K562 (cell line): ENCODE data around the gene FAM174C. TPM values are rescaled to one million over a fixed set of nuclear protein-coding genes. Genes with fewer than 3 reads are reported as not detected.
A peak's percentile ranks its signal among the peaks of the same experiment; 100 is the strongest.

Experiments used
- BRF2 ChIP-seq: IDR thresholded peaks from 3 replicates; pipeline ENCODE4 v1.6.1; 2011; ENCODE audit warnings: borderline replicate concordance, mild to moderate bottlenecking; ENCODE audit not compliant: insufficient read length, insufficient read depth
- CREBBP ChIP-seq: IDR thresholded peaks from one replicate; pipeline ENCODE4 v1.6.1; 2012; ENCODE audit warnings: low read depth, mild to moderate bottlenecking, control low read depth, inconsistent platforms, low read length
- FOXJ3 ChIP-seq: sonication (generic); formaldehyde crosslinking; IDR thresholded peaks from 2 replicates; pipeline ENCODE4 v1.4.0; 2020; ENCODE audit warnings: mild to moderate bottlenecking, missing genetic modification reagents
- HDAC3 ChIP-seq: fragments of 450-650 bp; IDR thresholded peaks from 2 replicates; pipeline ENCODE4 v1.6.1; 2018; ENCODE audit warnings: borderline replicate concordance, mild to moderate bottlenecking, moderate library complexity; ENCODE audit not compliant: partially characterized antibody
- MAX ChIP-seq: sonication (generic); formaldehyde crosslinking; IDR thresholded peaks from 2 replicates; pipeline ENCODE4 v1.9.0; 2022; ENCODE audit warnings: mild to moderate bottlenecking, missing genetic modification reagents
- POLR2H ChIP-seq: IDR thresholded peaks from 2 replicates; pipeline ENCODE4 v1.6.1; 2016; ENCODE audit warnings: missing genetic modification characterization, low read depth, mild to moderate bottlenecking, control low read depth, missing compliant biosample characterization, moderate library complexity
- TEAD4 ChIP-seq, 2 experiments: sonication (generic) in 1 of 2; formaldehyde crosslinking in 1 of 2; IDR thresholded peaks; 2 replicates each; pipeline versions ENCODE4 v1.6.1 to v1.8.0; 2012 to 2022; ENCODE audit warnings: borderline replicate concordance in 1 of 2, inconsistent platforms in 1 of 2, low read length in 1 of 2, mild to moderate bottlenecking in 1 of 2, missing genetic modification reagents in 1 of 2
- TOE1 ChIP-seq, 2 experiments: fragments of 450-650 bp in 1 of 2; sonication (generic) in 1 of 2; formaldehyde crosslinking in 1 of 2; IDR thresholded peaks; 2 replicates each; pipeline versions ENCODE4 v1.7.1 to v1.8.0; 2016 to 2022; ENCODE audit warnings: borderline replicate concordance in 2 of 2, mild to moderate bottlenecking in 2 of 2, antibody characterized with exemption in 1 of 2, inconsistent platforms in 1 of 2, low read depth in 1 of 2, missing genetic modification reagents in 1 of 2, moderate library complexity in 1 of 2
- ZBTB7A ChIP-seq: IDR thresholded peaks from 2 replicates; pipeline ENCODE4 v1.6.1; 2011; ENCODE audit warnings: low read depth, mild to moderate bottlenecking, low read length, moderate library complexity, borderline replicate concordance; ENCODE audit not compliant: control insufficient read depth
- ZEB2 ChIP-seq: fragments of 450-650 bp; IDR thresholded peaks from 2 replicates; pipeline ENCODE4 v1.6.1; 2016
- ZNF146 ChIP-seq: IDR thresholded peaks from one replicate; pipeline ENCODE4 v1.6.1; 2018; ENCODE audit warnings: missing compliant biosample characterization; ENCODE audit not compliant: unreplicated experiment
- polyA plus RNA-seq, 8 experiments: library from polyadenylated mRNA; depleted of rRNA in 4 of 8; stranded (reverse) in 5 of 8; unstranded in 3 of 8; fragments of >200 nt; fragmentation: Nextera tagmentation in 2 of 8; fragmentation: Illumina TruSeq in 1 of 8; extraction: Ambion mirVana in 2 of 8; extraction: Trizol in 1 of 8; gene quantifications; 2 replicates each; pipeline versions ENCODE4 v1.2.1 to v1.2.3, GENCODE V29; 2011 to 2014; ENCODE audit warnings: inconsistent platforms in 1 of 8, missing spikeins in 1 of 8
- total RNA-seq, 7 experiments: library from RNA; depleted of rRNA in 6 of 7; stranded (reverse); fragments of >200 nt in 6 of 7; fragmentation: Illumina TruSeq in 2 of 7; extraction: Trizol in 2 of 7; gene quantifications; 2 replicates each; pipeline versions ENCODE4 v1.2.1 to v1.2.3, GENCODE V29; 2011 to 2021; ENCODE audit warnings: low replicate concordance in 1 of 7
- TF ChIP-seq, protein P1 (sequence below), 2 experiments: IDR thresholded peaks in 1 of 2; conservative IDR thresholded peaks in 1 of 2; 2 replicates each; pipeline ENCODE4 v1.6.1; 2016; ENCODE audit warnings: low read depth in 2 of 2, mild to moderate bottlenecking in 1 of 2, missing compliant biosample characterization in 1 of 2, missing genetic modification characterization in 1 of 2, moderate library complexity in 1 of 2
- TF ChIP-seq, protein P2 (sequence below): fragments of 450-650 bp; IDR thresholded peaks from 2 replicates; pipeline ENCODE4 v1.6.1; 2017; ENCODE audit warnings: antibody characterized with exemption

Gene FAM174C
- total and polyA plus RNA-seq, 9 of the 15 experiments (the other 6 are each of a cell fraction or from before 2014, with no cell fraction given): 0.66 to 89.6 (median 20.3) TPM

DNA sequence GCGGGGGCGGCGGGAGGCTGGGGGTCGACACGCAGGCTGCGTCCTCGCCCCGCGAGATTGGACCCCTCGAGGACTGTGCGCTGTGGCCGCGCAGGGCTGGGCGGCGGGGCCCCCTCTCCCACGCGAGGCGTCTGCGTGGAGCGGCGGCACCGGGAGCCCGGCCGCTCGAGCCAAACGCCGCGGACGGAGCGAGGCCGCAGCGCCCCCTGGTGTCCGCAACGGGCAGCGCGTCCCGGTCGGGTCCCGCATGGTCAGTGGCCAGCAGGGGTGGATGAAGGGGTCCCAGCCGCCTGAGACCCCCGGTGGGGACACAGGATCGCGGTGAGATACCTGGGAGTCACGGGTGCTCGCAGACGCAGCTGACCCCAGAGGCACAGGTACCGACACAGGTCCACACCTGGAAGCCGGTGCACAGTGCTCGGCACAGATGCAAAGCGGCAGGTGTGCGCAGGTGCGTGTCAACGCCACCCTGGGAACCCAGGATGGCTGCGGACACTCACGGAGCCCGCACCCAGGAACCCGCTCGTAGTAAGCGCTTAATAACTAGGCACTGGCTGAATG, 8.3 kb upstream of the FAM174C start (continued):
- TF ChIP-seq MAX (CRISPR knock-in tag): no peak
- TF ChIP-seq, protein P1, sequence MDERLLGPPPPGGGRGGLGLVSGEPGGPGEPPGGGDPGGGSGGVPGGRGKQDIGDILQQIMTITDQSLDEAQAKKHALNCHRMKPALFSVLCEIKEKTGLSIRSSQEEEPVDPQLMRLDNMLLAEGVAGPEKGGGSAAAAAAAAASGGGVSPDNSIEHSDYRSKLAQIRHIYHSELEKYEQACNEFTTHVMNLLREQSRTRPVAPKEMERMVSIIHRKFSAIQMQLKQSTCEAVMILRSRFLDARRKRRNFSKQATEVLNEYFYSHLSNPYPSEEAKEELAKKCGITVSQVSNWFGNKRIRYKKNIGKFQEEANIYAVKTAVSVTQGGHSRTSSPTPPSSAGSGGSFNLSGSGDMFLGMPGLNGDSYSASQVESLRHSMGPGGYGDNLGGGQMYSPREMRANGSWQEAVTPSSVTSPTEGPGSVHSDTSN (CRISPR knock-in tag; IDR thresholded peaks at IDR 0.05; ENCODE audit: low read depth): no peak
- TF ChIP-seq, protein P1 (tag; conservative IDR thresholded peaks at IDR 0.05; ENCODE audit: low read depth): no peak
- TF ChIP-seq TEAD4 (IDR thresholded peaks at IDR 0.05; ENCODE audit: low read length): no peak
- no peak for TF ChIP-seq TEAD4 (CRISPR knock-in tag; IDR thresholded peaks at IDR 0.05; ENCODE audit: borderline replicate concordance)
- TF ChIP-seq ZNF146 (CRISPR knock-in tag): no peak
- no peak for TF ChIP-seq POLR2H (tag)
- TF ChIP-seq TOE1 (IDR thresholded peaks at IDR 0.05; ENCODE audit: borderline replicate concordance): no peak
- TF ChIP-seq TOE1 (CRISPR knock-in tag; IDR thresholded peaks at IDR 0.05; ENCODE audit: borderline replicate concordance, low read depth): no peak
- TF ChIP-seq CREBBP: no peak
- TF ChIP-seq FOXJ3: no peak
- peak; percentile 72 for TF ChIP-seq ZEB2
- no peak for TF ChIP-seq HDAC3
- TF ChIP-seq, protein P2, sequence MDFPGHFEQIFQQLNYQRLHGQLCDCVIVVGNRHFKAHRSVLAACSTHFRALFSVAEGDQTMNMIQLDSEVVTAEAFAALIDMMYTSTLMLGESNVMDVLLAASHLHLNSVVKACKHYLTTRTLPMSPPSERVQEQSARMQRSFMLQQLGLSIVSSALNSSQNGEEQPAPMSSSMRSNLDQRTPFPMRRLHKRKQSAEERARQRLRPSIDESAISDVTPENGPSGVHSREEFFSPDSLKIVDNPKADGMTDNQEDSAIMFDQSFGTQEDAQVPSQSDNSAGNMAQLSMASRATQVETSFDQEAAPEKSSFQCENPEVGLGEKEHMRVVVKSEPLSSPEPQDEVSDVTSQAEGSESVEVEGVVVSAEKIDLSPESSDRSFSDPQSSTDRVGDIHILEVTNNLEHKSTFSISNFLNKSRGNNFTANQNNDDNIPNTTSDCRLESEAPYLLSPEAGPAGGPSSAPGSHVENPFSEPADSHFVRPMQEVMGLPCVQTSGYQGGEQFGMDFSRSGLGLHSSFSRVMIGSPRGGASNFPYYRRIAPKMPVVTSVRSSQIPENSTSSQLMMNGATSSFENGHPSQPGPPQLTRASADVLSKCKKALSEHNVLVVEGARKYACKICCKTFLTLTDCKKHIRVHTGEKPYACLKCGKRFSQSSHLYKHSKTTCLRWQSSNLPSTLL: no peak
- no peak for TF ChIP-seq BRF2
- TF ChIP-seq ZBTB7A: peak; percentile 100
